Breast epithelium (tissue), 3 donors: Measurements from ENCODE around the gene CHMP4B.

Experiments used
- POLR2A ChIP-seq: fragments of 450-650 bp; IDR thresholded peaks from one replicate; pipeline ENCODE4 v1.6.1; 2016; ENCODE audit warnings: antibody characterized with exemption, mild to moderate bottlenecking, moderate library complexity
- TF ChIP-seq, protein P1 (sequence below), 3 donors: fragments of 450-650 bp; IDR thresholded peaks; one replicate each; pipeline ENCODE4 v1.5.1; 2016 to 2017; ENCODE audit warnings: antibody characterized with exemption in 3 of 3, mild to moderate bottlenecking in 3 of 3, moderate library complexity in 3 of 3

DNA sequence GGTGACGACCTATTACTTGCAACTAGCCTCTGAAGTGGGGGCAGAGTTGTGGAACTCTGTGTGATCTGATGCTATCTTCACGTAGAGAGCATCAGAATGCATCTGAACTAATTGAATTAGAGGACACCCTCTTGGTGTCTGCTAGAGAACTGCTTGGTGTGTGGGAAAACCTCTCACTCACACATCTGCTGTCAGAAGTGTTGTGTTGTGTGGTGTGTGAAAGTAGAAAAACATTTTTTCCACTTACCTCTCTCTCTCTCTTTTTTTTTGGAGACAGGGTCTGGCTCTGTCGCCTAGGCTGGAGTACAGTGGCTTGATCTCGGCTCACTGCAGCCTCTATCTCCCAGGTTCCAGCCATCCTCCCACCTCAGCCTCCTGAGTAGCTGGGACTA, 90.0 kb downstream of the CHMP4B start:
- TF ChIP-seq POLR2A, result no peak
- TF ChIP-seq, protein P1, sequence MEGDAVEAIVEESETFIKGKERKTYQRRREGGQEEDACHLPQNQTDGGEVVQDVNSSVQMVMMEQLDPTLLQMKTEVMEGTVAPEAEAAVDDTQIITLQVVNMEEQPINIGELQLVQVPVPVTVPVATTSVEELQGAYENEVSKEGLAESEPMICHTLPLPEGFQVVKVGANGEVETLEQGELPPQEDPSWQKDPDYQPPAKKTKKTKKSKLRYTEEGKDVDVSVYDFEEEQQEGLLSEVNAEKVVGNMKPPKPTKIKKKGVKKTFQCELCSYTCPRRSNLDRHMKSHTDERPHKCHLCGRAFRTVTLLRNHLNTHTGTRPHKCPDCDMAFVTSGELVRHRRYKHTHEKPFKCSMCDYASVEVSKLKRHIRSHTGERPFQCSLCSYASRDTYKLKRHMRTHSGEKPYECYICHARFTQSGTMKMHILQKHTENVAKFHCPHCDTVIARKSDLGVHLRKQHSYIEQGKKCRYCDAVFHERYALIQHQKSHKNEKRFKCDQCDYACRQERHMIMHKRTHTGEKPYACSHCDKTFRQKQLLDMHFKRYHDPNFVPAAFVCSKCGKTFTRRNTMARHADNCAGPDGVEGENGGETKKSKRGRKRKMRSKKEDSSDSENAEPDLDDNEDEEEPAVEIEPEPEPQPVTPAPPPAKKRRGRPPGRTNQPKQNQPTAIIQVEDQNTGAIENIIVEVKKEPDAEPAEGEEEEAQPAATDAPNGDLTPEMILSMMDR (IDR thresholded peaks at IDR 0.05), result no peak
